GM19438 (cell line): ENCODE results near the gene WNT9B.
"Not testable (repeated sequence)": the region's sequence is repeated elsewhere in the genome, so short reads cannot be mapped to it uniquely, and the experiment has no call there.

ENCODE experiments used
- ATAC-seq: cut with Tn5 transposase; IDR thresholded peaks from one replicate; pipeline ENCODE4 v1.9.1; 2021; ENCODE audit warnings: low read depth; ENCODE audit not compliant: unreplicated experiment

WNT9B gene

GRCh38 chr17:46903762-46904672 lies 52.6 kb downstream of the WNT9B start:
- ATAC-seq = no peak

GRCh38 chr17:46908068-46908737 lies 56.8 kb downstream of the WNT9B start:
- ATAC-seq = no peak

GRCh38 chr17:46910179-46910927 lies 59.0 kb downstream of the WNT9B start:
- no peak for ATAC-seq

- no peak for ATAC-seq
Observed at GRCh38 chr17:46911311-46911710, 59.9 kb downstream of the WNT9B start.

- ATAC-seq = no peak
Observed at GRCh38 chr17:46915596-46915995, 64.2 kb downstream of the WNT9B start.

GRCh38 chr17:46916211-46916610 lies 64.8 kb downstream of the WNT9B start:
- no peak for ATAC-seq

- ATAC-seq = no peak
Observed at GRCh38 chr17:46916623-46917022, 65.2 kb downstream of the WNT9B start.

- no peak for ATAC-seq
Observed at GRCh38 chr17:46917041-46917440, 65.7 kb downstream of the WNT9B start.

- no peak for ATAC-seq
Observed at GRCh38 chr17:46917516-46917915, 66.1 kb downstream of the WNT9B start.

- not testable (repeated sequence) for ATAC-seq
Observed at GRCh38 chr17:46921962-46922361, 70.6 kb downstream of the WNT9B start.

- no peak for ATAC-seq
Observed at GRCh38 chr17:46922487-46922803, 71.1 kb downstream of the WNT9B start.

GRCh38 chr17:46922804-46923635 lies 71.6 kb downstream of the WNT9B start, which contains the start of gene GOSR2:
TSS of gene GOSR2 (plus strand) at chr17:46923160. CDS start at chr17:46923193, 33 bp downstream.
- peak; percentile 86 for ATAC-seq

GRCh38 chr17:46925185-46925868 lies 73.9 kb downstream of the WNT9B start:
- ATAC-seq = no peak

GRCh38 chr17:46928467-46929261 lies 77.3 kb downstream of the WNT9B start:
- no peak for ATAC-seq

GRCh38 chr17:46929413-46929812 lies 78.0 kb downstream of the WNT9B start:
- no peak for ATAC-seq

- no peak for ATAC-seq
Observed at GRCh38 chr17:46930051-46930450, 78.7 kb downstream of the WNT9B start.

GRCh38 chr17:46931596-46931995 lies 80.2 kb downstream of the WNT9B start:
- ATAC-seq = no peak

GRCh38 chr17:46935658-46936266 lies 84.4 kb downstream of the WNT9B start:
- ATAC-seq = no peak
